ENCODE data around the gene HIPK3.

Gene HIPK3

DNA sequence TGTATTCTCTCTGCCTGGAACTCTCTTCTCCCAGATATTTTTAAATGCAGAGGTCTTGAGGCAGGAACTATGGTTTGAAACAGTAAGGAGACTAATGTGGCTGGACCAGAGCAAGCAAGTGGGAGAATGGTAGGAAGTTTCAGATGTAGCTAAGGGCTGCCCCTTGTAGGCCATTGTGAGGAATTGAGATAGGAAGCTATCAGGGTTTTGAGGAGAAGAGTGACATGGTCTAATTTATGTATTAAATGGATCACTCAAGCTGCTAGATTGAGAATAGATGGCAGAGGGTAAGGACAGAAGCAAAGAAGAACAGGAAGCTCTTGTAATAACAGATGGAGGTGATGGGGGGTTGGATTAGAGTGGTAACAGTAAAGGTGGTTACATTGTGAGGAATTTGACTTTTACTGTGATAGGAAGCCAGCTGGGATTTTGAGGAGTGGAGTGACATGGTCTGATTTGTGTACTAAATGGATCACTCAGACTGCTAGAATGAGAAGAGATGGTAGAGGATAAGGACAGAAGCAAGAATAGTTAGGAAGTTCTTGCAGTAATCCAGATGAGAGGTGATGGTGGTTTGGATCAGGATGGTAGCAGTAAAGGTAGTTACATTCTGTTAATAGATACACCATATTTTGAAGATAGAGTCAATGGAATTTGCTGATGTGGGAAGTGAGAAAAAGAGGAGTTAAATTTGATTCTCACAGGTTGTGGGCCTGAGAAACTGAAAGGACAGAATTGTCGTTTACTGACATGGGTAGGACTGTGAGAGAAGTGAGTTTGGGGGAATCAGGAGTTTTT is 63.0 kb downstream of the HIPK3 start:
- H3K9me3 ChIP-seq (ENCODE audit: control insufficient read depth in 5 of 5, low read length in 5 of 5), result no peaks in the 10 kb centered on the region
- H3K27me3 ChIP-seq (ENCODE audit: control insufficient read depth in 5 of 5, insufficient read depth in 4 of 5, low read length in 5 of 5), result no peaks in the 10 kb centered on the region
- H3K36me3 ChIP-seq (ENCODE audit: control insufficient read depth in 5 of 5, insufficient read depth in 5 of 5, low read length in 5 of 5), result no peaks in the 10 kb centered on the region
- no peak overlapping the region for H3K9ac ChIP-seq (ENCODE audit: low read length in 5 of 5)
- no peak overlapping the region for H3K27ac ChIP-seq (ENCODE audit: low read depth, low read length)
- H3K4me1 ChIP-seq (ENCODE audit: control insufficient read depth in 5 of 5, insufficient read depth in 5 of 5, low read length in 5 of 5), result peaks cover 0 to 33% (median 14%) of the 10 kb centered on the region in 5 donors
- H3K4me3 ChIP-seq (ENCODE audit: low read depth in 1 of 5, low read length in 5 of 5), result no peak overlapping the region

GRCh38 chr11:33320814-33321330 is 63.7 kb downstream of the HIPK3 start:
- no peak overlapping the region for H3K4me3 ChIP-seq (ENCODE audit: low read depth in 1 of 5, low read length in 5 of 5)
- H3K9me3 ChIP-seq (ENCODE audit: control insufficient read depth in 5 of 5, low read length in 5 of 5), result no peaks in the 10 kb centered on the region
- H3K27ac ChIP-seq (ENCODE audit: low read depth, low read length), result no peak overlapping the region
- peaks cover 0 to 33% (median 19%) of the 10 kb centered on the region in 5 donors for H3K4me1 ChIP-seq (ENCODE audit: control insufficient read depth in 5 of 5, insufficient read depth in 5 of 5, low read length in 5 of 5)
- no peaks in the 10 kb centered on the region for H3K27me3 ChIP-seq (ENCODE audit: control insufficient read depth in 5 of 5, insufficient read depth in 4 of 5, low read length in 5 of 5)
- no peaks in the 10 kb centered on the region for H3K36me3 ChIP-seq (ENCODE audit: control insufficient read depth in 5 of 5, insufficient read depth in 5 of 5, low read length in 5 of 5)
- no peak overlapping the region for H3K9ac ChIP-seq (ENCODE audit: low read length in 5 of 5)

DNA sequence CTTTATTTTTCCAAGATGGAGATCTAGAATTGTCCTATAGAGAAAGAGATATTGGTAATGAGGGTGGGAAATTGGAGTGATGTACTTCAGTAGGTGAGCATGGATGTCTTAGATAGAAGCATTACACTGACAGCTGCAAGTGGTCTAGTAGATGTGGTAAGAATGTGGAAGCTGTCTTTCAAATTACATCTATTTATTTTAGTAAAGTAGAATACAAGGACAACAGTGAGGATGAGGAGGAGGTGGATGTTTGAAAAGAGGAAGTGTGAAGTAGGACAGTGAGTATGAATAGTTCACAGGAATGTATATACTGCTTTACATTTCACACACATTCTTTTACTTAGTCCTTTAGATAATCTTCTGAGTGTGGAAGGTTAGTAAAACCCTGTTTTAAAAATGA is 64.2 kb downstream of the HIPK3 start:
- H3K4me1 ChIP-seq (ENCODE audit: control insufficient read depth in 5 of 5, insufficient read depth in 5 of 5, low read length in 5 of 5), result peaks cover 0 to 33% (median 24%) of the 10 kb centered on the region in 5 donors

GRCh38 chr11:33323421-33323820 is 66.2 kb downstream of the HIPK3 start:
- H3K27ac ChIP-seq (ENCODE audit: low read depth, low read length), result no peak overlapping the region
- peaks cover 0 to 47% (median 36%) of the 10 kb centered on the region in 5 donors for H3K4me1 ChIP-seq (ENCODE audit: control insufficient read depth in 5 of 5, insufficient read depth in 5 of 5, low read length in 5 of 5)
- no peaks in the 10 kb centered on the region for H3K27me3 ChIP-seq (ENCODE audit: control insufficient read depth in 5 of 5, insufficient read depth in 4 of 5, low read length in 5 of 5)
- H3K9ac ChIP-seq (ENCODE audit: low read length in 5 of 5), result no peak overlapping the region
- no peaks in the 10 kb centered on the region for H3K9me3 ChIP-seq (ENCODE audit: control insufficient read depth in 5 of 5, low read length in 5 of 5)
- no peaks in the 10 kb centered on the region for H3K36me3 ChIP-seq (ENCODE audit: control insufficient read depth in 5 of 5, insufficient read depth in 5 of 5, low read length in 5 of 5)
- H3K4me3 ChIP-seq (ENCODE audit: low read depth in 1 of 5, low read length in 5 of 5), result no peak overlapping the region

More for the DNA sequence above, 64.2 kb downstream of the HIPK3 start:
- Histone ChIP-seq H3K27ac (ENCODE audit: low read depth, low read length) (no peak overlapping the region), H3K9me3 (ENCODE audit: control insufficient read depth in 5 of 5, low read length in 5 of 5) (no peaks in the 10 kb centered on the region), H3K36me3 (ENCODE audit: control insufficient read depth in 5 of 5, insufficient read depth in 5 of 5, low read length in 5 of 5) (no peaks in the 10 kb centered on the region), H3K27me3 (ENCODE audit: control insufficient read depth in 5 of 5, insufficient read depth in 4 of 5, low read length in 5 of 5) (no peaks in the 10 kb centered on the region), H3K4me3 (ENCODE audit: low read depth in 1 of 5, low read length in 5 of 5) (no peak overlapping the region), H3K9ac (ENCODE audit: low read length in 5 of 5) (no peak overlapping the region)

GRCh38 chr11:33324302-33324985 is 67.3 kb downstream of the HIPK3 start:
- Histone ChIP-seq H3K36me3 (ENCODE audit: control insufficient read depth in 5 of 5, insufficient read depth in 5 of 5, low read length in 5 of 5) (no peaks in the 10 kb centered on the region), H3K27ac (ENCODE audit: low read depth, low read length) (no peak overlapping the region), H3K4me1 (ENCODE audit: control insufficient read depth in 5 of 5, insufficient read depth in 5 of 5, low read length in 5 of 5) (peaks cover 0 to 48% (median 36%) of the 10 kb centered on the region in 5 donors), H3K9me3 (ENCODE audit: control insufficient read depth in 5 of 5, low read length in 5 of 5) (no peaks in the 10 kb centered on the region), H3K9ac (ENCODE audit: low read length in 5 of 5) (peak overlapping the region in 1 of 5 donors; percentile 5), H3K27me3 (ENCODE audit: control insufficient read depth in 5 of 5, insufficient read depth in 4 of 5, low read length in 5 of 5) (no peaks in the 10 kb centered on the region), H3K4me3 (ENCODE audit: low read depth in 1 of 5, low read length in 5 of 5) (no peak overlapping the region)

DNA sequence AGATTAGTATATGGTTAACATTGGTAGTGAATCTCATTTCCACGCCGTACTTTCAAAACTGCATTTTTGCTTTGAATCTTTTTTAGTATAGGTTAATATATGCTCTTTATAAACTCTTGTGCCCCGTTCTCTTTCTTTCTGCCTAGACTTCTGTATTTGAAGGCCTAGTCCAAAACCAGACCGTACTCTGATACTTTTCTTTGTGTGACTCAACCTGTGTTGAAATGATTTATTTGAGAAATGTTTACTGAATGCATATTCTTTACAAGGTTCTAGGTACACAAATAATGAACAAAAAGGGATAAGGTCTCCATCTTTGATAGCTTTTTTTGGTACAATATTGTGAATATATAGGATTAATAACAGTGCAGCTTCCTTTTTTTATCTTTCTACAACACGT is 68.3 kb downstream of the HIPK3 start:
- H3K9ac ChIP-seq (ENCODE audit: low read length in 5 of 5), result no peak overlapping the region
- H3K4me3 ChIP-seq (ENCODE audit: low read depth in 1 of 5, low read length in 5 of 5), result no peak overlapping the region
- no peaks in the 10 kb centered on the region for H3K36me3 ChIP-seq (ENCODE audit: control insufficient read depth in 5 of 5, insufficient read depth in 5 of 5, low read length in 5 of 5)
- no peaks in the 10 kb centered on the region for H3K9me3 ChIP-seq (ENCODE audit: control insufficient read depth in 5 of 5, low read length in 5 of 5)
- peaks cover 0 to 46% (median 36%) of the 10 kb centered on the region in 5 donors for H3K4me1 ChIP-seq (ENCODE audit: control insufficient read depth in 5 of 5, insufficient read depth in 5 of 5, low read length in 5 of 5)
- no peaks in the 10 kb centered on the region for H3K27me3 ChIP-seq (ENCODE audit: control insufficient read depth in 5 of 5, insufficient read depth in 4 of 5, low read length in 5 of 5)
- peak overlapping the region; percentile 33 for H3K27ac ChIP-seq (ENCODE audit: low read depth, low read length)

- Histone ChIP-seq H3K36me3 (ENCODE audit: control insufficient read depth in 5 of 5, insufficient read depth in 5 of 5, low read length in 5 of 5) (peaks cover 0 to 9% (median 4%) of the 10 kb centered on the region in 5 donors), H3K9me3 (ENCODE audit: control insufficient read depth in 5 of 5, low read length in 5 of 5) (no peaks in the 10 kb centered on the region), H3K27me3 (ENCODE audit: control insufficient read depth in 5 of 5, insufficient read depth in 4 of 5, low read length in 5 of 5) (no peaks in the 10 kb centered on the region), H3K4me3 (ENCODE audit: low read depth in 1 of 5, low read length in 5 of 5) (no peak overlapping the region), H3K9ac (ENCODE audit: low read length in 5 of 5) (no peak overlapping the region), H3K27ac (ENCODE audit: low read depth, low read length) (peak overlapping the region; percentile 14), H3K4me1 (ENCODE audit: control insufficient read depth in 5 of 5, insufficient read depth in 5 of 5, low read length in 5 of 5) (peaks cover 0 to 28% (median 24%) of the 10 kb centered on the region in 5 donors)
Measured at GRCh38 chr11:33329705-33330329, 72.6 kb downstream of the HIPK3 start.

- Histone ChIP-seq H3K4me3 (ENCODE audit: low read depth in 1 of 5, low read length in 5 of 5) (no peak overlapping the region), H3K4me1 (ENCODE audit: control insufficient read depth in 5 of 5, insufficient read depth in 5 of 5, low read length in 5 of 5) (peaks cover 0 to 8% (median 0%) of the 10 kb centered on the region in 5 donors), H3K36me3 (ENCODE audit: control insufficient read depth in 5 of 5, insufficient read depth in 5 of 5, low read length in 5 of 5) (peaks cover 4 to 15% (median 12%) of the 10 kb centered on the region in 5 donors), H3K9me3 (ENCODE audit: control insufficient read depth in 5 of 5, low read length in 5 of 5) (no peaks in the 10 kb centered on the region), H3K9ac (ENCODE audit: low read length in 5 of 5) (no peak overlapping the region), H3K27me3 (ENCODE audit: control insufficient read depth in 5 of 5, insufficient read depth in 4 of 5, low read length in 5 of 5) (no peaks in the 10 kb centered on the region), H3K27ac (ENCODE audit: low read depth, low read length) (no peak overlapping the region)
Measured at GRCh38 chr11:33333816-33334215, 76.6 kb downstream of the HIPK3 start.

GRCh38 chr11:33334627-33335026 is 77.4 kb downstream of the HIPK3 start:
- Histone ChIP-seq H3K4me3 (ENCODE audit: low read depth in 1 of 5, low read length in 5 of 5) (no peak overlapping the region), H3K36me3 (ENCODE audit: control insufficient read depth in 5 of 5, insufficient read depth in 5 of 5, low read length in 5 of 5) (peaks cover 10 to 22% (median 18%) of the 10 kb centered on the region in 5 donors), H3K27ac (ENCODE audit: low read depth, low read length) (no peak overlapping the region), H3K27me3 (ENCODE audit: control insufficient read depth in 5 of 5, insufficient read depth in 4 of 5, low read length in 5 of 5) (no peaks in the 10 kb centered on the region), H3K9me3 (ENCODE audit: control insufficient read depth in 5 of 5, low read length in 5 of 5) (no peaks in the 10 kb centered on the region), H3K4me1 (ENCODE audit: control insufficient read depth in 5 of 5, insufficient read depth in 5 of 5, low read length in 5 of 5) (peaks cover 0 to 8% (median 0%) of the 10 kb centered on the region in 5 donors), H3K9ac (ENCODE audit: low read length in 5 of 5) (no peak overlapping the region)

Data from subcutaneous abdominal adipose tissue (tissue), 5 donors.